Mammary epithelial cell (primary cell): ENCODE results near the gene RIBC2.

ENCODE experiments used
- CTCF ChIP-seq, 2 donors: IDR thresholded peaks in 1 of 2; conservative IDR thresholded peaks in 1 of 2; 2 replicates each; pipeline ENCODE4 v1.5.1; 2011 to 2012; ENCODE audit warnings: inconsistent platforms in 2 of 2, low read length in 2 of 2, mild to moderate bottlenecking in 2 of 2, control low read depth in 1 of 2, low read depth in 1 of 2; ENCODE audit not compliant: insufficient read depth in 1 of 2; ENCODE audit errors: extremely low read depth in 1 of 2
- EZH2 ChIP-seq: IDR thresholded peaks from 2 replicates; pipeline ENCODE4 v1.6.1; 2012; ENCODE audit warnings: low read length, inconsistent platforms, borderline replicate concordance

- no peak for TF ChIP-seq CTCF (conservative IDR thresholded peaks at IDR 0.05 in 1 of 2, IDR thresholded peaks at IDR 0.05 in 1 of 2; ENCODE audit: extremely low read depth in 1 of 2, insufficient read depth in 1 of 2, low read depth in 1 of 2, low read length in 2 of 2)
- no peak for TF ChIP-seq EZH2
These were observed 13.6 kb upstream of the RIBC2 start for GRCh38 chr22:45399712-45400445.
